ENCODE data around the gene NFIA. TPM values are rescaled to one million over a fixed set of nuclear protein-coding genes. Genes with fewer than 3 reads are reported as not detected.
"Not testable (repeated sequence)": the region's sequence is repeated elsewhere in the genome, so short reads cannot be mapped to it uniquely, and the experiment has no call there.

NFIA gene
- total and polyA plus RNA-seq, 4 experiments from 2014 or later, result 5.1 to 7.3 (median 6.7) TPM

GRCh38 chr1:61058483-61059245 is 23.7 kb upstream of the NFIA start:
- H3K4me3 Mint-ChIP-seq, result peak overlapping the region in 3 of 8 donors; percentile 7 to 42 (median 8)
- peaks cover 3 to 15% (median 7%) of the 10 kb centered on the region in 4 donors for H3K4me1 Mint-ChIP-seq
- no peaks in the 10 kb centered on the region for H3K27me3 ChIP-seq (ENCODE audit: insufficient read depth, low read length)
- ChIA-PET POLR2A (ENCODE audit: partially characterized antibody) (interaction anchor here (1.4 to 1.5 kb wide), 2 partner anchors 11 to 19 kb away, joined by 3 to 7 read pairs; no protein-coding TSS in a partner anchor), CTCF (ENCODE audit: partially characterized antibody) (interaction anchor here (0.6 to 2.4 kb wide), 5 partner anchors 9 to 60 kb away, joined by 3 to 29 read pairs (median 4); no protein-coding TSS in a partner anchor)
- H3K4me3 ChIP-seq (ENCODE audit: low read length in 2 of 2), result no peak overlapping the region
- no peaks in the 10 kb centered on the region for H3K9me3 Mint-ChIP-seq
- no peaks in the 10 kb centered on the region for H3K36me3 ChIP-seq (ENCODE audit: insufficient read depth, low read length)
- H3K9me3 ChIP-seq (ENCODE audit: control insufficient read depth in 1 of 2, low read length in 2 of 2), result no peaks in the 10 kb centered on the region
- peaks cover 18 to 22% of the 10 kb centered on the region in 2 donors for H3K27me3 Mint-ChIP-seq
- H3K27ac Mint-ChIP-seq, result no peak overlapping the region
- H3K36me3 Mint-ChIP-seq, result peaks cover 0 to 3% of the 10 kb centered on the region in 2 donors
- no peak overlapping the region for H3K27ac ChIP-seq (ENCODE audit: low read depth, low read length)
- H3K4me1 ChIP-seq (ENCODE audit: insufficient read depth, low read length), result peaks cover 16% of the 10 kb centered on the region
- DNase-seq, result no peak
- intact Hi-C loops (cut with micrococcal nuclease), result loop anchor here (10.0 kb wide), 1 partner anchor 256 kb away; no protein-coding TSS in a partner anchor

- H3K27ac Mint-ChIP-seq; H3K4me3 ChIP-seq (ENCODE audit: low read length in 2 of 2); H3K36me3 ChIP-seq (ENCODE audit: insufficient read depth, low read length); H3K4me3 Mint-ChIP-seq; H3K36me3 Mint-ChIP-seq; H3K4me1 ChIP-seq (ENCODE audit: insufficient read depth, low read length); DNase-seq; H3K27me3 Mint-ChIP-seq; H3K27ac ChIP-seq (ENCODE audit: low read depth, low read length); H3K9me3 Mint-ChIP-seq; H3K27me3 ChIP-seq (ENCODE audit: insufficient read depth, low read length); intact Hi-C loops (cut with micrococcal nuclease); H3K4me1 Mint-ChIP-seq; H3K9me3 ChIP-seq (ENCODE audit: control insufficient read depth in 1 of 2, low read length in 2 of 2): not testable (repeated sequence)
- ChIA-PET POLR2A (ENCODE audit: partially characterized antibody) (interaction anchor here (1.0 kb wide), 1 partner anchor 17 kb away, joined by 4 read pairs; no protein-coding TSS in a partner anchor), CTCF (ENCODE audit: partially characterized antibody) (interaction anchor here (1.7 kb wide), 1 partner anchor 12 kb away, joined by 6 read pairs; no protein-coding TSS in a partner anchor)
These were observed 20.8 kb upstream of the NFIA start for GRCh38 chr1:61061601-61062000.

GRCh38 chr1:61064673-61065072 is 17.7 kb upstream of the NFIA start:
- Histone ChIP-seq H3K9me3 (ENCODE audit: control insufficient read depth in 1 of 2, low read length in 2 of 2) (no peaks in the 10 kb centered on the region), H3K4me1 (ENCODE audit: insufficient read depth, low read length) (no peaks in the 10 kb centered on the region), H3K27me3 (ENCODE audit: insufficient read depth, low read length) (no peaks in the 10 kb centered on the region), H3K36me3 (ENCODE audit: insufficient read depth, low read length) (no peaks in the 10 kb centered on the region), H3K4me3 (ENCODE audit: low read length in 2 of 2) (no peak overlapping the region), H3K27ac (ENCODE audit: low read depth, low read length) (no peak overlapping the region)
- DNase-seq, result no peak
- H3K27ac Mint-ChIP-seq, result no peak overlapping the region
- H3K4me3 Mint-ChIP-seq, result no peak overlapping the region
- POLR2A ChIA-PET (ENCODE audit: partially characterized antibody), result no interaction called here
- CTCF ChIA-PET (ENCODE audit: partially characterized antibody), result interaction anchor here (0.6 to 2.5 kb wide), 2 partner anchors 13 to 15 kb away, joined by 3 to 11 read pairs; no protein-coding TSS in a partner anchor
- no peaks in the 10 kb centered on the region for H3K36me3 Mint-ChIP-seq
- H3K9me3 Mint-ChIP-seq, result no peaks in the 10 kb centered on the region
- H3K4me1 Mint-ChIP-seq, result no peaks in the 10 kb centered on the region
- intact Hi-C loops (cut with micrococcal nuclease), result no loop called here
- peaks cover 0 to under 1% of the 10 kb centered on the region in 2 donors for H3K27me3 Mint-ChIP-seq

GRCh38 chr1:61067446-61068019 is 14.8 kb upstream of the NFIA start:
- H3K4me1 ChIP-seq (ENCODE audit: insufficient read depth, low read length), result no peaks in the 10 kb centered on the region
- no peaks in the 10 kb centered on the region for H3K4me1 Mint-ChIP-seq
- H3K9me3 ChIP-seq (ENCODE audit: control insufficient read depth in 1 of 2, low read length in 2 of 2), result no peaks in the 10 kb centered on the region
- H3K27me3 Mint-ChIP-seq, result no peaks in the 10 kb centered on the region
- no peak overlapping the region for H3K27ac Mint-ChIP-seq
- ChIA-PET CTCF (ENCODE audit: partially characterized antibody) (interaction anchor here (1.0 to 1.1 kb wide), 2 partner anchors 10 to 23 kb away, joined by 3 read pairs; no protein-coding TSS in a partner anchor), POLR2A (ENCODE audit: partially characterized antibody) (interaction anchor here (2.2 kb wide), 1 partner anchor 10 kb away, joined by 6 read pairs; no protein-coding TSS in a partner anchor)
- no peak overlapping the region for H3K4me3 ChIP-seq (ENCODE audit: low read length in 2 of 2)
- no peaks in the 10 kb centered on the region for H3K9me3 Mint-ChIP-seq
- H3K27me3 ChIP-seq (ENCODE audit: insufficient read depth, low read length), result no peaks in the 10 kb centered on the region
- H3K36me3 Mint-ChIP-seq, result no peaks in the 10 kb centered on the region
- no peak overlapping the region for H3K4me3 Mint-ChIP-seq
- intact Hi-C loops (cut with micrococcal nuclease), result no loop called here
- H3K36me3 ChIP-seq (ENCODE audit: insufficient read depth, low read length), result no peaks in the 10 kb centered on the region
- DNase-seq, result no peak
- H3K27ac ChIP-seq (ENCODE audit: low read depth, low read length), result no peak overlapping the region

GRCh38 chr1:61070054-61070453 is 12.3 kb upstream of the NFIA start:
- Mint-ChIP-seq H3K36me3 (no peaks in the 10 kb centered on the region), H3K9me3 (no peaks in the 10 kb centered on the region), H3K27me3 (no peaks in the 10 kb centered on the region), H3K4me3 (no peak overlapping the region), H3K4me1 (no peaks in the 10 kb centered on the region), H3K27ac (no peak overlapping the region)
- intact Hi-C loops (cut with micrococcal nuclease), result no loop called here
- Histone ChIP-seq H3K4me3 (ENCODE audit: low read length in 2 of 2) (no peak overlapping the region), H3K27me3 (ENCODE audit: insufficient read depth, low read length) (no peaks in the 10 kb centered on the region), H3K36me3 (ENCODE audit: insufficient read depth, low read length) (no peaks in the 10 kb centered on the region), H3K9me3 (ENCODE audit: control insufficient read depth in 1 of 2, low read length in 2 of 2) (no peaks in the 10 kb centered on the region), H3K4me1 (ENCODE audit: insufficient read depth, low read length) (no peaks in the 10 kb centered on the region), H3K27ac (ENCODE audit: low read depth, low read length) (no peak overlapping the region)
- DNase-seq, result no peak
- POLR2A ChIA-PET (ENCODE audit: partially characterized antibody), result interaction anchor here (1.2 to 1.4 kb wide), 2 partner anchors 8 to 12 kb away, joined by 3 to 4 read pairs; no protein-coding TSS in a partner anchor
- CTCF ChIA-PET (ENCODE audit: partially characterized antibody), result interaction anchor here (0.7 to 1.6 kb wide), 4 partner anchors 8 to 27 kb away, joined by 3 to 4 read pairs (median 4); no protein-coding TSS in a partner anchor

DNA sequence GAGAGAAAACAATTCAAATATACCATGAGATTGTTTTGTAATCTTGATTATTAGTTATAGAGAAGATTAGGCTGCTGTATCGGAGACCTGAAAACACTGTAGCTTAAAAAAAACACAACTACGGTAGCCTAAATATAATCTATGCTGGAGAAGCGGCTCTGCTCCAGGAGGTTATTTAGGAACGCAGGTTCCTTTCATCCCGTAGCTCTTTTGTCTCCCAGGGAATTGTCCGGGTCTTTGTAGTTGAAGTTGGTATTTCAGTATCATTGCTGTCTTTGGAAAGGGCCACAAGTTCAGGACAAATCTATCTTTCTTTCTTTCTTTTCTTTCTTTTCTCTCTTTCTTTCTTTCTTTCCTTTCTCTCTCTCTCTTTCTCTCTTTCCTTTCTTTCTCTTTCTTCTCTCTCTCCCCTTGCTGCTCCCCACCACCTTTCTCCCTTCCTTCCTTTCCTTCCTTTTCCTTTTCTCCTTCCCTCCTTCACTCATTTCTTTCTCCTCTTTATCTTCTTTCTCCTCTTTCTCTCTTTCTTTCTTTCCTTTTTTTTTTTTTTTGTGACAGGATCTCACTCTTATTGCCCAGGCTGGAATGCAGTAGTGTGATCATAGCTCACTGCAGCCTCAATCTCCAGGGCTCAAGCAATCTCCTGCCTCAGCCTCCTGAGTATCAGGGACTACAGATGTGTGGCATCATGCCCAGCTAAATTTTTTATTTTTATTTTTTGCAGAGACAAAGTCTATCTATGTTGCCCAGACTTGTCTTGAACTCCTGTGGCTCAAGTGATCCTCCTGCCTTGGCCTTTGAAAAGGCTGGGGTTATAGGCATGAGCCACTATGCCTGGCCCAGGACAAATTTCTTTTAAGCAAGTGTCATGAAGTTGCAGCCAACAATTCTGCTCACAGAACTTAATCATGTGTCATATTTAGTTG is 10.9 kb upstream of the NFIA start:
- Histone ChIP-seq H3K36me3 (ENCODE audit: insufficient read depth, low read length) (no peaks in the 10 kb centered on the region), H3K4me1 (ENCODE audit: insufficient read depth, low read length) (peaks cover 6% of the 10 kb centered on the region), H3K27ac (ENCODE audit: low read depth, low read length) (no peak overlapping the region), H3K27me3 (ENCODE audit: insufficient read depth, low read length) (no peaks in the 10 kb centered on the region), H3K9me3 (ENCODE audit: control insufficient read depth in 1 of 2, low read length in 2 of 2) (no peaks in the 10 kb centered on the region), H3K4me3 (ENCODE audit: low read length in 2 of 2) (no peak overlapping the region)
- no peaks in the 10 kb centered on the region for H3K9me3 Mint-ChIP-seq
- intact Hi-C loops (cut with micrococcal nuclease), result no loop called here
- peaks cover 1 to 6% (median 3%) of the 10 kb centered on the region in 4 donors for H3K4me1 Mint-ChIP-seq
- H3K27me3 Mint-ChIP-seq, result no peaks in the 10 kb centered on the region
- ChIA-PET POLR2A (ENCODE audit: partially characterized antibody) (interaction anchor here (0.5 to 0.6 kb wide), 2 partner anchors 8 to 56 kb away, joined by 3 to 5 read pairs; no protein-coding TSS in a partner anchor), CTCF (ENCODE audit: partially characterized antibody) (no interaction called here)
- DNase-seq, result no peak
- H3K36me3 Mint-ChIP-seq, result peaks cover 0 to under 1% of the 10 kb centered on the region in 2 donors
- H3K27ac Mint-ChIP-seq, result peak overlapping the region in 2 of 7 donors; percentile 6 to 9
- H3K4me3 Mint-ChIP-seq, result peak overlapping the region in 1 of 8 donors; percentile 36

Measured in CD4-positive, alpha-beta memory T cell (primary cell).